HG03066 (cell line): Measurements from ENCODE around the gene STK32C.
"Not testable (repeated sequence)": the region's sequence is repeated elsewhere in the genome, so short reads cannot be mapped to it uniquely, and the experiment has no call there.

ENCODE experiments used
- ATAC-seq: cut with Tn5 transposase; IDR thresholded peaks from one replicate; pipeline ENCODE4 v1.9.1; 2021; ENCODE audit warnings: low read depth; ENCODE audit not compliant: unreplicated experiment

STK32C gene

DNA sequence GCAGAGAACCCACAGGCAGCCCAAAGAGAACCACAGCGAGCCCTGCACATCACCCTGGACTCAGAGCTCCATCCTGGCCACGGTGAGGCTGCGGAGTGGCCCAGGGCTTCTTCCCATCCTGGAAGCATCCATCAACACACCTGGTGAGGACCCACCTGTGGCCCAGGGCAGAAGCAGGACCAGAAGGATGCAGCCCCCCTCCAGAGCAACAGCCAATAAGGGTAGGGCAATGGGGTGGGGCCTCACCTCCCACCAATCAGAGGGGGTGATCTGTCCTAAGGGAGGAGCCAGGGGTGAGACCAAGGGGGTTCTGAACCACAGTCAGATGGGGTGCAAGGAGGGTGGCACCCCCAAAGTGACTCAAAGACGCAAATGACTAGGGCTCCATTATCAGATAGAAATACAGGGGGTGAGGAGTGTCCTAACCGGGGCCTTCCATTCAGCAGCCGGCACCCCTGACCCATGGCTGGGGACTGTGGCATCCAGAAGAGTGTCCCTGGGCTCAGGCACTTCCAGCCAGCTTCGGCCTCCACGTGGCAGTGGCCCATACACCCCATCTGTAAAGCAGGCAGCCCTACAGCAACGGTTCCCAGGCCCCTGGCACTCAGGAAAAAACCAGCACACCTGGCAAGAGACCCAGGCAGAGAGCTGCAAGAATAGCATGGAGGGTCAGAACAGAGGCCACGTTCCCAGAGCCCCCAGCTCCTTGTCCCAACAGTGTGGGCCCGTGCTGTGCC lies 36.9 kb downstream of the STK32C start:
- ATAC-seq = no peak

DNA sequence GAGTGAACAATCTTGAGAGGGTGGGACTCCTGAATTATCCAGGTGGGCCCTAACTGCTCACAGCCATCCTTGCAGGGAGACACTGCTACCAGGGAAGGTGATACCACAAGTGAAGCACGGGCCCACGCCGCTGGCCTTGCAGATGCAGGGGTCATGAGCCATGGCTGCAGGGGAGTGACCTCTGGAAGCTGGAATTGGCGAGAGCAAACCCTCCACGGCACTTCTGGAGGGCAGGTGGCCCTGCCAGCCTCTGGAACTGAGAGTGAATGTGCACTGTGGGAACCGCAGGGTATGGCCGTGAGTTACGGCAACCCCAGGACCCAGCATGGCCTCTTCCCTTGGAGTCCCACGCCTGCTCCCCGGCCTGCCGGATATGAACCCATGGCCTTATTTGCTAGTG lies 37.5 kb downstream of the STK32C start:
- ATAC-seq = no peak

DNA sequence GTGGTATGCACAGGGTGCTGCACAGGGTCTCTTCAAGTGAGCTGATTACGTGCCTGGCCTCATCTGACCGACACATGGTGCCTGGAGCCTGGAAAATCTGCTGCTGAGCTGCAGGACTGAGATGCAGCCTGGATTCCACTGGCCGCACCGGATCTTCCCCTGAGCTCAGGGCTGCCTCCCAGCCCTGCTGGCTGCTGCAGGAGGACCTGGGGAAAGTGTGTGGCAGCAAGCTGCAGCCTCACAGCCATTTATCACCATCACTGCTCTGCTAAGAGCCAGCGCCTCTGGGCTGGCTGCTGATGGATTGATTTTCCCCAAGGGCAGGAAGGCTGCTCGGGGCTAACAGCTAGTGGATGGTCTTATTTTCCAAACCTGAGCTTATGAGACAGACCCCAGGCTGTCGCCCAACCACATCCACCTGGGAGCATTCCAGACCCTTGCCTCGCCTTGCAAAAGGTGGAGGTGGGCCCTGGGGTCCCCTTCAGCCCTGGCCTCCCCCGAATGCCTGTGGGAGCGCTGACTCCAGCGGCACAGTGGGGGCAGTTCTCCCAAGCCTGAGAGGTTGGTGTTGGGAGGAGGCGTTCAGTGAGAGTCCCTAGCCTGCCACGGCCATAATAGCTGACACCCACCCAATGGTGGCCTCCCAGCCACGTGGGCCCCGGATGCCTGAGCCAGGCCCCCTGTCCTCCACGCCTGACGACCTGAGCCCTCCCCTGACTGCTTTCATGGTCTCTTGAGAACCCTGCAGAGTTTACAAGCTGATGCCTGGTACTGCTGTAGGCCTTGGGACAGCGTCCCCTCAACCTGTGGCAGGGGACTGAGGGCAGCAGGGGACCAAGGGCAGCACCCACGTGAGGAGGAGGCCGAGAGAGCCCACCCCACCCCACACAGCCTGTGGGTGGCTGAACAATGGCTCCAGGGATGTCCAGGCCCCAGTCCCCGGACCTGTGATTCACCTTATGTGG lies 38.2 kb downstream of the STK32C start:
- ATAC-seq = no peak

DNA sequence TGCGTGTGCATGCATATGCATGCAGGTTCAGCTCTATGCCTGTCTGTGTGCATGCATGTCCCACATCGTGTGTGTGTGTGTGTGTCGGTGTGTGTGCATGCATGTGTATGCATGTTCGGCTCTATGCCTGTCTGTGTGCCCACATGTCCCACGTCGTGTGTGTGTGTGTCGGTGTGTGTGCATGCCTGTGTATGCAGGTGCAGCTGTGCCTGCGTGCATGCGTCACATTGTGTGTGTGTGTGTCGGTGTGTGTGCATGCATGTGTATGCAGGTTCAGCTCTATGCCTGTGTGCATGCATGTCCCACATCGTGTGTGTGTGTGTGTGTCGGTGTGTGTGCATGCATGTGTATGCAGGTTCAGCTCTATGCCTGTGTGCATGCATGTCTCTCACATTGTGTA lies 39.8 kb downstream of the STK32C start:
- not testable (repeated sequence) for ATAC-seq

DNA sequence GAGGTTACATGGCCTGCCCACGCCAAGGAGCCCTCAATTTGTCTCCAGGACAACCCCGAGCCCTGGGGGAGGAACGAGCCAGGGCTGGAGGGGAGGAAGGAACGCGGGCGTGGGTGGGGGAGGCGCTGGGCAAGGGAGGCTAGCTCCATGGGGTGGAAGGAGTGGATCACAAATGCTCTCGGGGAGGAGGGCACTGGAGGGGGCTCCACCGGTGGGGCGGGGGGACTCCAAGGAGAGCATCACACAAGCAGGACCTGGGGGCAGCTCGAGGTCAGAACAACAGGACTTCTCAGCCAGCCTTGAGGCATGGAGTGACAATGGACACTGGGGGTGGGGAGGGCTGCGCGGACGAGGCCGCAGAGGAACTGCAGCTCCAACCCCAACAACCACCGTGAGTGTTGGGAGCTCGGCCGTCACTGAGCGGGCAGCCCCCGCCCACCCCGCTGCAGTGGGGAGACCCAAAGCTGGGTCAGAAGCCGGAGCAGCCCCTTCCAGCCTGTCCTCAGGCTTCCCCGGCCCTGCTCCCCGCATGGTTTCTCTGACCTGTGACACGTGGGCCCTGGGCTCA lies 41.1 kb downstream of the STK32C start:
- ATAC-seq = no peak

DNA sequence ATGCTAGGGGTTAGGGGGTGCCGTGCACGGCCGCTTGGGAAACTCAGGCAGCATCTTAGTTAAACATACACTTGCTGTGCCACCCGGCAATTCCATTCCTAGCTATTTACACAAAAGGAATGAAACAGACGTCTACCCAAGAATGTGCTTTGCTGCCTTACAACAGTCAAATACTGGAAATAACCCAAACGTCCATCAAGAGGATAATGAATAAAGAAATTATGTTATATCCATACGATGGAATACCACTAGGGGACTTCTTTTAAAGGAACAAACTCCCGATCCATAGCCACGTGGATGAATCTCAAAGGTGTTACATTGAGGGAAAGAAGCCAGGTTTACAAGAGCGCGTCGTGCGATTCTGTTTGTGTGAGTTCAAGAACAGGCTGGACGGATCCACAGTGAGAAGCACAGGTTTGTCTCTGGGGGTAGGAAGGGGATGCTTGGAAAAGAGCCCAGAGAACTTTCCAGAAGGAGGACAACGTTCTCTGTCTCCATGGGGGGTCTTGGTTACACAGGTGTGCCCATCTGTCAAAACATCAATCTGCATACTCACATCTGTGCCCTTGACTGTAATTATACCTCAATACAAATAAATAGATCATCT lies 41.8 kb downstream of the STK32C start:
- no peak for ATAC-seq

DNA sequence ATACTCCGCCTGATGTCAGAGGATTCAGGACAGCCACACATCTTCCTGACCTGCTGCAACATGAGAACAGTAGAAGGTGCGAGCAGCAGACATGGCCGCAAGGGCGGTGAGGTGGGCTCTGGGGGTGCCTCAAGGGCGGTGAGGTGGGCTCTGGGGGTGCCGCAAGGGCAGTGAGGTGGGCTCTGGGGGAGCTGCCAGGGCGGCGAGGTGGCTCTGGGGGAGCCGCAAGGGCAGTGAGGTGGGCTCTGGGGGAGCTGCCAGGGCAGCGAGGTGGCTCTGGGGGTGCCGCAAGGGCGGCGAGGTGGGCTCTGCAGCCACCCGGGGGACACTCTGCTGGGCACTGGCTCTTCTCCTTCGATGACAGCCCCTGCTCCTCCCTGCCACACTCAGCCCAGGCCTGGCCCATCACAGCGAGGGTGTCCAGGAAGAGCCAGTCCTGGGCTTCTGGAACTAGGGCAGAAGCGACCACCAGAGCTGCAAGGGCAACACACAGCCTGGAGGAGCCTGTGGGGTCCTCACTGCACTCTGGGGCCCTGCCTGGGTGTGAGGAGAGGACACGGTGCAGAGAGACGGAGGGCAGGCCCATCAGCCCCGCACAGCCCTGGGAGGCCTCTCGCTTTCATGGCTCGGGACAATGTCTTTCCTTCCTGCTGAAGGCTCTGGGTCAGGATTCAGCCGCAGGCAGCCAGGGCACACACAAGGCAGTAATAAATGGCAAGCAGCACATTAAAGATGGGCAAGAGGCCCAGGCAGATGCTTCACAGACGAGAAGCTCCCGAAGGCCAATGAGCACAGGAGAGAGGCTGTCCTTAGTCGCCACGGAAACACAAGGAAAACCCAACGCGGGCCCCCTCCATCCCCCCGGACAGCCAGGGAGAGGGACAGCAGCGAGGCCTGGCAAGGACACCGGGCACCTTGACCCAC lies 42.5 kb downstream of the STK32C start:
- ATAC-seq = no peak

DNA sequence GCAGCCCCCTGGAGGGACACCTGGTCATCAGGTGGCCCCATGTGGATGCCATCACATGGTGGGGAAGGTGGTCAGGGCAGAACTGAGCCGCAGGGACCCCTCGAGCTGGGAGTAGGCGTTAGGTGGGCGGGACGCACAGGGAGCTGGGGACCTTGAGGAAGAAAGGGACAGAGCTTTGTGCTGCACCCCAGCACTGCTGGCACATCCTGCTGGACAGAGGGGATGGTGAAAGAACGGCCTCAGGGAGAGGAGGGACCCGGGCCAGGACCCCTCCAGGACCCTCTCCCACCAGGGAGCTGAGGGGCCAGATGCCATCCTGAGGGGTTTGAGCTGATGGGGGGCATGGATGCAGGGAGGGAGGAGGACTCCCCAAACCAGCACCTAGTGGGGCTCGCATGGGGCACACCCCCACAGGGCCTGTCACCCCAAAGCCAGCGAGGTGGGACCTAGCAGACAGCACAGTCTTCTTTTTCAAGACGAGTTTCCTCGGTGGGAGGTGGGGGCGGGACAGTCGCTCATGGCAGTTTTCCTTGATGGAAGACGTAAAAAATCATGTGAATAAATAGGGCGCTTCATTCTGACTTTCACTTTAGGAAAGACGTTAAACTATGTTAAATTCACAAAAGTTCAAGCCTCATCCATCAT lies 43.3 kb downstream of the STK32C start:
- no peak for ATAC-seq

DNA sequence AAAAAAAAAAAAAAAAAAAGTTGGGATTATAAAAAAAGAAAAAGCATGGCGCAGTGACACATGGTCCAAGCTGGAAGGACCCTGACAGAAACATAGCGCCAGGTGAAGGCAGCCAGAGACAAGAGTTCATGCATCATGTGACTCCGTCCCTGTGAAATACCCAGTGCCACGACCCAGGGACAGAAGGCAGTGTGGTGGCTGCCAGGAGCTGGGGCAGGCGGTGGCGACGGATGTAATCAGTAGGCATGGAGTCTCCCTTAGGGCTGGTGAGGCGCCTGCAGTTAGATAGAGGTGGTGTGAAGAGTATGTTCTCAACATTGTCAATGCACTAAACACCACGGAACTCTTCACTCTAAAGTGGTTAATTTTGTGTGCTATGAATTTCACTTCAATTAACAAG lies 43.9 kb downstream of the STK32C start:
- ATAC-seq = no peak

DNA sequence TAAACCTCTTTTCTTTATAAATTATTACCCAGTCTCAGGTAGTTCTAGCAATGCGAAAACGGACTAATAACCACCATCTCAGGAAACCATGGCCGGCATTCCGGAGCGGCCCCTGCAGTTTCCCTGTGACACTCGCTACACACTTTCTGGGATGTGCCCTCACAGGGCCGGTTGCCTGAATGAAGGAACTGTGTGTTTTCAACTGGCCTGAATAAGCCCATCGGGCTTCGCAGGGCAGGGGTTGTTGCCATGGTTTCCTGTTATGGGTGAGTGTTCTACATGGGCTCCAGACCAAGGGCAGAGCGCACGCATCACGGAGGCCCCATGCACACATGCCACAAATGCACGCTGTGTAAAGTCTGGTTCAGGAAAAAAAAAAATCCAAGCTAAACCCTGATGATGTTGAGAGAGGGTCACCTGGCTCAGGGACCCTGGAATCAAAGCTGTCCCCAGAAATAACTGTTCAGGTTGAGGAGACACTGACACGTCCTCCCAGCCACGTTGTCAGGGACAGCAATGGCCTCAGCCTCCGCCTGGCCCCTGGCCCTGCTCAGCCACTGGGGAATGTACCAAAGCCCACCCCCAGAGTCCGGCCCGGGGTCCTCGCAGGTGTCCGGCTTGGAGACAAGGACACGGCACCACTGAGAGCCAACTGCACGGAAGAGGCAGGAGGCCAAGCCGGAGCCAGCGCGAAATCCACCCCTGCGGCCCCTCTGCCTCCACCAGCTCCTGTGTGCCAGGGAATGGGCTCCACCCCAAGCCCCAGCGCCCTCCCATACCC lies 47.9 kb downstream of the STK32C start:
- ATAC-seq = no peak

DNA sequence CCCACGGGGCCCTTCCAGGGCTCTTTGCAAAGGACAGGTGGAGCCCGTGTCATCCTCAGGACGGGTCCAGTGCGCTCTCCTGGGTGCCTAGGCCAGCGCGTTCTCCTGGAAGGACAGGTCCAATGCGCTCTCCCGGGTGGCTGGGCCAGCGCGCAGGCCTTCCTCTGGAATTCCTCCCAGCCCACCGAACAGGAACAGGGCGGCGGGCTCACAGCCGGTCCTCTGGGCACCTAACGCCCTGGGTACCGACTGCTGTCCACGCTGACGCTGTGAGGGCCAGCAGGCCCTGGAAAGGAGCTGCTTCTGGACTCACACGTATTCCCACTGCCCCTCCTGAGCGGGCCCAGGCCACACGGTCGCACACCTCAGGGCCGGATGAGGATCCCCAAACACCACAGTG lies 49.3 kb downstream of the STK32C start:
- ATAC-seq = no peak

DNA sequence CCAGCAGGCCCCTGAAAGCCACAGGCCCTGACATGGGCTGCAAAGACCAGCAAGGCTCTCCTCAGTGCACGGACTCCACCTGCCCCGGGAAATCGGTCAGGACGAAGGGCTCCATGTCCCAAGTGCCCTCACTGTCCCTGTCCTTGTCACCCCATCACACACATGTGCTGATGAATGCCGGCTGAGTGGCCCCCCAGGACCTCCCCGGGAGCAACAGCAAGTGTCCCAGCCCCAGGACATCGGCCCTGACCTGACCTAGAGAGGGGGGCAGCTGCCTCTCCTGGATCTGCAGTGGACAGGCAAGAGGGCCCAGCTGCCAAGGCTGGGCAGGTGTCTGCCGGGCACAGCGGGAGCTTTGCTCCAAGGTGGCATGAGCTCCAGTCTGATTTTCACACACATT lies 49.8 kb downstream of the STK32C start:
- ATAC-seq = no peak

DNA sequence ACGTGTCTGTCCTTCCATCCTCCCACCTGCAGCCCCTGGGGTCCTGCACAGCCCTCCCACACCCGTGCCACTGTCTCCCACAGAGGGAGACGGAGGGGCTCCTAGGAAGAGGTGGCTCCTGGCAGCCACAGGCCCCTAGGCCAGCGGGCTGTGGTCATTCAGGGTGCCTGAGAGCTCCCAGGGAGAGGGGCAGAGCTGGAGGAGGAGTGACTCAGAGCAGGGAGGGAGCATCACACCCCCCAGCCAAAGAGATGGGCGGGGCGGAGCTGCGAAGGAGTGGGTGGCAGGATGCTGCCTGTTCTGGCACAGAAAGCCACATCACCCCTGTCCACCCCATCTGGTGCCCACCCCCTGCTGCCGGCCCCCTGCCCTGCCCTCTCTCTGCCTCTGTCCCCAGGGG lies 50.5 kb downstream of the STK32C start:
- no peak for ATAC-seq

DNA sequence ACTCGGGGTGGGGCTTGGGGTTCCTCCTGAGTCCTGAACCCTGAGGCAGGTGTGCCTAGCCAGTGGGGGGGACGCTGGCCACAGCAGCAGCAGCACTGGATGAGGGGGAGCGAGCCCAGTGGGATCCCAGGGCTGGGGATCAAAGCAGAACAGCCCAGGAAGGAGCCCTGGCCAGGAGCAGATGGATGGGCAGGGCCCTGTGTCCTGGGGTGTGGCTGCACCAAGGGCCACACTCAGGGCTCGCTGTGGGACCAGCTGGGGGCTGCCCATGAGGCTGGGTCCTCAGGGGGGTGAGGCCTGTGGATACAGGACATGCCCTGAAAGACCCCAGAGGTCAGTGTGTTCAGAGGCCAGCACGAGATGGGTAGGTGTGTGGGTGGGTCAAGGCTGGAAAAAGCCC lies 50.9 kb downstream of the STK32C start:
- ATAC-seq = no peak

DNA sequence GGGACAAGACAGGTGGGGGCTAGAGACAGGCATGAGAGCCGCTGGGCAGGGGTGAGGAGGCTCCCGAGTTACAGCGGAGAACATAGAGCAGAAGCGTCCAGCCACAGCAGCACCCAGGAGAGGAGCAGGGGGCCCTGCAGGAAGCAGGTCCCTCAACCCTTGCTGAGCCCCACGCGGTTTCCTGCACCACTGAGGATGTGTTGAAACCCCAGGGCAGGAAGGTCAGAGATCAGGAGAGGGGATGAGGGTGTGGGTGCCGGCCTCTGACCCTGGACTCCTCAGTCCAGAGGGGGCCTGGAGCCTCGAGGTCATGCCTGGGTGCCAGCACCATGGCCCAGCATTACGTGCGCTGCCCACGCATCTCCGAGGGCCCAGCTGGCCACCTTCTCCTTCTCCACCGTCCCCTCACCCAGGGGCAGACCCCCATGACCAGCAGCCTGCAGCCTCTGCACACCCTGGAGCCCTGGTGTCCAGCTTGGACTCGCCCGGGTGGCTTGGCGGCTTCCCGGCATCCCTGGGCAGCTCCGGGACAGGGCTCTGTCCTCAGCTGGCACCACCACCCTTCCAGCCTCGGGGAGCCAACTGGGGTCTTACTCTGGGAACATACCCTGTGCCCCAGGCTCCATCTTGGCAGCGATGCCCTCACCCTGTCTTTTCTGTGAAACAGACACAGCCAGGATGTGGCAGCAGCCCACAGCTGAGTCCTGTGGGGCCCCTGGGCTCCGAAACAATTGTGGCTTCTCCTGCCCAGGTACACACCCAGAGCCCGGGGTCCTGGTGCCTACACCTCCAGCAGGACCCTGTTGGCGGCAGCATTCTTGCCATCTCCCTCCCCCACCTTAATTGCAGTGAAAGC lies 52.0 kb downstream of the STK32C start:
- no peak for ATAC-seq

DNA sequence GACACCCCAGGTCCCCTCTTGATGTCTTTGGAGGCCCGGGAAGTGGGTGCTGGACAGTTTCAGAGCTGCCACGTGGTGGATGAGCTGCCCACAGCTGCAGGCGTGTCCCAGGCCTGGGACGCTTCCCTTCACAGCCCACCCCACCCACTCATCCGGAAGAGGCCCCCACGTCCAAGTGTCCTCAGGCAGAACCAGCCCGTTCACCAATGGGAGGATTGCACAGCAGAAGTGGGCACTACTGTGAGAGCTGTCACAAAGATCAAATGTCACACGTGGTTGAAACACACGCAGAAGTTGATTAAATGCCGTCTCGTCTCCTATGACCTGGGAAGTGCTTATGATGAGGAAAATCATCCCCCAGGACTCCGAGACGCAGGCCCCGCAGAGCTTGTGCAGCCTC lies 52.9 kb downstream of the STK32C start:
- ATAC-seq = no peak

DNA sequence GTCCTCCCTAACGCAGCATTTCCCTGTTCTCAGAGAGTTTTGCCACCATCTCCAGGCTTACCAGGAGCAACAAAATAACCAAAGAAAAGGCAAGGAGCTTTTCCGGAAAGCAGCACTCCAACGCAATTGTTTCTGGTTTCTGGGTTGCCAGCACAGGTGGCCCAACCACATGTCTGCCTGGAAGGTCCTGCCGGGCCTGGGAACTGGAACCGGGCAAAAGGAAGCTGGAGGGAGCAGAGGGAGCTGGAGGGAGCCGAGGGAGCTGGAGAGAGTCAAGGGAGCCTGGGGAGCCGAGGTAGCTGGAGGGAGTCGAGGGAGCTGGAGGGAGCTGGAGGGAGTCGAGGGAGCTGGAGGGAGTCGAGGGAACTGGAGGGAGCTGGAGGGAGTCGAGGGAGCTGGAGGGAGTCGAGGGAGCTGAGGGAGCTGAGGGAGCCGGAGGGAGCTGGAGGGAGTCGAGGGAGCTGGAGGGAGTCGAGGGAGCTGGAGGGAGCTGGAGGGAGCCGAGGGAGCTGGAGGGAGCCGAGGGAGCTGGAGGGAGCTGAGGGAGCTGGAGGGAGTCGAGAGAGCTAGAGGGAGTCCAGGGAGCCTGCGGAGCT lies 54.6 kb downstream of the STK32C start:
- no peak for ATAC-seq

DNA sequence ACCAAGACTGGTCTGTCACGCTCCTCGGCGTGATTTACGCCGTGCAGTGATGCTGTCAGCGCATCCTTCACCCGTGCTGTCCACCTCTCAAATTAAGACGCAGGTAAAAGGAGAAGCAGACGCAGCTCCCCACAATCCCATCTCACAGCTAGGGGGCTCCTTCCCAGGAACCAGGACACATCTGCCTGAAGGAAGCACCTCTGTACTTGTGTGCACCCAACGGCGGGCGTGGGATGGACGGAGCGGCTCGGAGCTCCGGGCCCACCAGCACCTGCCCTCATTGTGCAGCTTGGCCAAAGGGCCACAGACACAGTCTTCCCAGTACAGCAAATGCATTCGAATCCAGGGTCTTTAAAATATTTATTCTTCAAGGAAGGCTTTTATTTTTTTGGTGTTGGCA lies 55.3 kb downstream of the STK32C start:
- ATAC-seq = no peak
